Mesenchymal stem cell (in vitro differentiated cells and primary cell): ENCODE results near the gene SBDS.
"Not testable (repeated sequence)": the region's sequence is repeated elsewhere in the genome, so short reads cannot be mapped to it uniquely, and the experiment has no call there.

ENCODE experiments used
- DNase-seq: peaks from one replicate; pipeline ENCODE4 v3.0.0-alpha.2; 2013
- H2AFZ ChIP-seq: one replicate; pipeline ENCODE4 v1.6.1; 2013; ENCODE audit warnings: low read depth, mild to moderate bottlenecking, control low read depth, inconsistent platforms, low read length, moderate library complexity
- H2AK5ac ChIP-seq: 2 replicates; pipeline ENCODE4 v1.6.1; 2013; ENCODE audit warnings: low read length, moderate library complexity, mild to moderate bottlenecking, inconsistent platforms; ENCODE audit not compliant: severe bottlenecking
- H2BK120ac ChIP-seq: one replicate; pipeline ENCODE4 v1.6.1; 2013; ENCODE audit warnings: low read depth, mild to moderate bottlenecking, inconsistent platforms, low read length, moderate library complexity
- H2BK12ac ChIP-seq, 2 experiments: one replicate each; pipeline ENCODE4 v1.6.1; 2013; ENCODE audit warnings: inconsistent platforms in 2 of 2, low read length in 2 of 2, mild to moderate bottlenecking in 2 of 2, moderate library complexity in 2 of 2, control low read depth in 1 of 2
- H2BK15ac ChIP-seq: one replicate; pipeline ENCODE4 v1.6.1; 2013; ENCODE audit warnings: mild to moderate bottlenecking, low read depth, inconsistent platforms; ENCODE audit not compliant: poor library complexity, severe bottlenecking
- H2BK5ac ChIP-seq: 2 replicates; pipeline ENCODE4 v1.6.1; 2013; ENCODE audit warnings: low read depth, mild to moderate bottlenecking, low read length, control low read depth, inconsistent platforms; ENCODE audit not compliant: poor library complexity, severe bottlenecking
- H3K14ac ChIP-seq, 2 experiments: one replicate each; pipeline ENCODE4 v1.6.1; 2013; ENCODE audit warnings: inconsistent platforms in 2 of 2, low read length in 2 of 2, control low read depth in 1 of 2, mild to moderate bottlenecking in 1 of 2, moderate library complexity in 1 of 2
- H3K18ac ChIP-seq, 2 experiments: one replicate each; pipeline ENCODE4 v1.6.1; 2013; ENCODE audit warnings: inconsistent platforms in 2 of 2, low read length in 2 of 2, control low read depth in 1 of 2, low read depth in 1 of 2, mild to moderate bottlenecking in 1 of 2
- H3K23ac ChIP-seq, 2 experiments: one replicate each; pipeline ENCODE4 v1.6.1; 2013; ENCODE audit warnings: inconsistent platforms in 2 of 2, low read length in 2 of 2, mild to moderate bottlenecking in 2 of 2, moderate library complexity in 2 of 2, control low read depth in 1 of 2
- H3K27ac ChIP-seq: 2 replicates; pipeline ENCODE4 v1.5.1; 2013; ENCODE audit warnings: mild to moderate bottlenecking, moderate library complexity, low read length, control low read depth, inconsistent platforms; ENCODE audit not compliant: poor library complexity, severe bottlenecking
- H3K27me3 ChIP-seq, 2 experiments: 2 replicates each; pipeline versions ENCODE4 v1.6.1 to v1.7.0; 2013; ENCODE audit warnings: low read length in 2 of 2, mild to moderate bottlenecking in 2 of 2, moderate library complexity in 2 of 2, control low read depth in 1 of 2, inconsistent platforms in 1 of 2; ENCODE audit not compliant: control insufficient read depth in 1 of 2, insufficient read depth in 1 of 2
- H3K36me3 ChIP-seq, 2 experiments: 2 replicates each; pipeline versions ENCODE4 v1.6.1 to v1.7.0; 2013; ENCODE audit warnings: low read length in 2 of 2, control low read depth in 1 of 2, inconsistent platforms in 1 of 2, low read depth in 1 of 2, mild to moderate bottlenecking in 1 of 2; ENCODE audit not compliant: insufficient read depth in 2 of 2, control insufficient read depth in 1 of 2
- H3K4ac ChIP-seq, 2 experiments: one replicate each; pipeline ENCODE4 v1.6.1; 2013; ENCODE audit warnings: inconsistent platforms in 2 of 2, low read length in 2 of 2, mild to moderate bottlenecking in 2 of 2, moderate library complexity in 2 of 2, control low read depth in 1 of 2, low read depth in 1 of 2
- H3K4me1 ChIP-seq: 2 replicates; pipeline ENCODE4 v1.6.1; 2013; ENCODE audit warnings: low read depth, low read length, control low read depth; ENCODE audit not compliant: control insufficient read depth, insufficient read depth
- H3K4me2 ChIP-seq: 2 replicates; pipeline ENCODE4 v1.6.1; 2013; ENCODE audit warnings: low read length, mild to moderate bottlenecking, inconsistent platforms; ENCODE audit not compliant: poor library complexity, severe bottlenecking
- H3K4me3 ChIP-seq, 2 experiments: 2 replicates each; pipeline versions ENCODE4 v1.5.1 to v1.7.0; 2013; ENCODE audit warnings: low read length in 2 of 2, mild to moderate bottlenecking in 2 of 2, control low read depth in 1 of 2, low read depth in 1 of 2; ENCODE audit not compliant: insufficient read depth in 1 of 2
- H3K79me1 ChIP-seq: replicated peaks from 2 replicates; pipeline ENCODE4 v1.6.1; 2013; ENCODE audit warnings: mild to moderate bottlenecking, control low read depth, low read length, inconsistent platforms; ENCODE audit not compliant: poor library complexity, severe bottlenecking
- H3K9ac ChIP-seq: 2 replicates; pipeline ENCODE4 v1.7.0; 2013; ENCODE audit warnings: mild to moderate bottlenecking, low read length, moderate library complexity
- H3K9me3 ChIP-seq: 2 replicates; pipeline ENCODE4 v1.7.0; 2013; ENCODE audit warnings: mild to moderate bottlenecking, low read length; ENCODE audit not compliant: control insufficient read depth
- H4K8ac ChIP-seq: one replicate; pipeline ENCODE4 v1.6.1; 2013; ENCODE audit warnings: inconsistent platforms, mild to moderate bottlenecking, low read length, moderate library complexity
- H4K91ac ChIP-seq: one replicate; pipeline ENCODE4 v1.6.1; 2013; ENCODE audit warnings: mild to moderate bottlenecking, low read length, inconsistent platforms
- WGBS: methylation state at CpG from one replicate; pipeline ENCODE4 v1.1.7; 2013; ENCODE audit warnings: mixed read lengths; 5-methylcytosine and 5-hydroxymethylcytosine counted together

SBDS gene

DNA sequence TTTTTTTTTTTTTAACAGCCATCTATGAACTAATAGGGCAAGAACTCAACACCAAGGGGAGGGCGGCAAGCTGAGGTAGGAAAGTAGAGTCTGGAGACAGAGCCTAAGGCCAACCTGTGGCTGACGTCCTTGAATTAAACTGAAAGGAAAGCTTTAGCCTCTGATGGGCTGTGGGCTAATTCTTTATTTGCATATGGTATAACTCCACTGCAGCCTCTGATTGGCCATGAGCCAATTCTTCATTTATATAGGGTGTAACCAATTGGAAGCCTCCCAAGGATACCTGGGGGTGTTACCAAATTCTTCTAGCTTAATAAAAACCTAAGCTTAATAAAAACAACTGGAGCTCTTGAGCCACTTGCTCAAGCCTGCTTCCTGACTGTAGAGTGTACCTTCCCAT is 11.6 kb upstream of the SBDS start:
- Histone ChIP-seq H3K14ac (no peak overlapping the region), H4K91ac (no peak overlapping the region), H3K9me3 (no peaks in the 10 kb centered on the region), H3K36me3 (peaks cover 17 to 31% of the 10 kb centered on the region in 2 experiments), H2BK12ac (no peak overlapping the region), H3K4ac (no peak overlapping the region), H3K4me2 (no peak overlapping the region), H3K4me3 (no peak overlapping the region), H4K8ac (no peak overlapping the region), H3K27ac (no peak overlapping the region), H3K27me3 (no peaks in the 10 kb centered on the region), H3K18ac (no peak overlapping the region), H2AFZ (no peak overlapping the region), H2BK120ac (no peak overlapping the region), H3K79me1 (peaks cover 11% of the 10 kb centered on the region), H2BK5ac (no peak overlapping the region), H2AK5ac (no peak overlapping the region), H3K23ac (no peak overlapping the region), H2BK15ac (no peak overlapping the region), H3K9ac (no peak overlapping the region), H3K4me1 (no peaks in the 10 kb centered on the region)
- DNase-seq, result no peak
- 97% methylated on average over 2 of the region's 2 CpGs for WGBS

GRCh38 chr7:67004145-67004544 is 8.8 kb upstream of the SBDS start:
- H3K23ac ChIP-seq, H3K14ac ChIP-seq, H3K4me1 ChIP-seq, H2AK5ac ChIP-seq, H3K27ac ChIP-seq, H3K9me3 ChIP-seq, H3K4ac ChIP-seq, H3K4me2 ChIP-seq, H4K8ac ChIP-seq, H2BK120ac ChIP-seq, H2BK15ac ChIP-seq, H3K18ac ChIP-seq, H2BK12ac ChIP-seq, H2AFZ ChIP-seq, DNase-seq, H2BK5ac ChIP-seq, H4K91ac ChIP-seq, H3K27me3 ChIP-seq, H3K9ac ChIP-seq, H3K4me3 ChIP-seq: not testable (repeated sequence)
- Histone ChIP-seq H3K36me3 (peaks cover 8 to 22% of the 10 kb centered on the region in 2 experiments), H3K79me1 (peaks cover 12% of the 10 kb centered on the region)
- WGBS, result no CpG with 5 or more reads among the region's 2 CpGs

DNA sequence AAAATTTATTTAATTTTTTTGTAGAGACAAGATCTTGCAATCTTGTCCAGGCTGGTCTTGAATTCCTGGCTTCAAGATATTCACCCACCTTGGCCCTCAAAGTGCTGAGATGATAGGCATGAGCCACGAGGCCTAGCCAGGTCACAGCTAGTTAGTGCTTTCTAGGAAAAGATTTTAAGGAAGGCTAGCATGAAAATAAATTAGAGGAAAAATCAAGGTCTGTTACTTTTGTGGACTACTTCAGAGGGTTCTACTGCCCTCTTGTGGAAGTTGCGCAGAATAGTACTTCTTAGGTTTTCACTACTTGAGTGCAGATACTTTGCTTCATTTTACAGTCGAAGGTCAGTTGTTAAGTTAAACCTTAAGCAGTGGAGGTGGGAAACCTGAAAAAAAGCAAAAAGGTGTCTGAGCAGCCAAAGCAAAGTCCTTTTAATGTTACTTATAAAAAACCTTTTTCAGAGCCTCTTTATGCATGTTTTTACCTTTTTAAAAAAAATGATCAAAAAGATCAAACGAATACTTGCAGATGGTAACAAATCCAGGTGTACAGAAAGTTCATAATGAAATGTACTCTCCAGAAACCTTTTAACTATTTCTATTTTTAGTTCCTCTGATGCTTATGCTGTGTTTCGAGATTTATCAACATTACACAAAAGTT is 5.3 kb upstream of the SBDS start:
- H3K4me3 ChIP-seq, H2BK5ac ChIP-seq, H2BK12ac ChIP-seq, H2BK120ac ChIP-seq, H3K27me3 ChIP-seq, H2BK15ac ChIP-seq, H2AFZ ChIP-seq, H3K4me1 ChIP-seq, H3K36me3 ChIP-seq, H4K91ac ChIP-seq, H3K4ac ChIP-seq, H3K9me3 ChIP-seq, H3K23ac ChIP-seq, H4K8ac ChIP-seq, H3K14ac ChIP-seq, H3K79me1 ChIP-seq, H2AK5ac ChIP-seq, H3K9ac ChIP-seq, H3K27ac ChIP-seq, H3K18ac ChIP-seq, H3K4me2 ChIP-seq: not testable (repeated sequence)
- no CpG with 5 or more reads among the region's 5 CpGs for WGBS
- DNase-seq, result peak; percentile 34

DNA sequence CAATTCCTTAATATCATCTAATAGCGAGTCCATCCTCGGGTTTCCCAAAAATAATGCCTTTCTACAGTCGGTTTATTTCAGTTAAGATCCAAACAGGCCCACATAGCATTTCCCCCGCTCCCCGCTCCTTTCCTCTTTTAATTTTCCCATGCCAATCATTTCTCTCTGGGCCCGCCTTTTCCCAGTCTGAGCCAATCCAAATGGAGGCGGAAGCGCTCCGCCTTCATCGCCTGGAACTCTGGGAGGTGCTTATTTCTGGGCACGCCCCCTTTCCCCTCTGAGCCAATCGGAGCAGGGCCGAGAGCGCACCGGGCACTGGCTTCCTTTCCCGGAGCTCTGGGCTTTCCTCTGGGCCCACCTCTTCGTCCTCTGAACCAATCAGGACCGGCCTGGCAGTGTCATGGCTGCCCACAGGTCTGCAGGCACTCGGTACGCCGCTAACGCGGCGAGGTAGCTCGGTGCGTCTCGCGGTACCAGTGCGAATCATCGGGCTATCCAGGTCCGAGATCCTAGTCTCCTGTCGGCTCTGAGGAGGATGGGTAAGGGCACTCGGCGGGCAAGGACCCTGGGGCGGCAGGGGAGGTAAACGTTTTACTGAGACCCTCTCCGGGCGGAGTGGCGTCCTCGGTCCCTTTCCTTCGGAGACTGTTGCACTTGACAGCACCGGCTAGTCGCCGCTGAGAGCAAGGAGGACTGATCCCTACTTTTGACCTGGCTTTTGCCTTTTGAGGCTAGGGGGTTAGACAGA is 1.2 kb upstream of the SBDS start, which contains the start of gene TYW1:
TYW1 (plus strand) TSS at position 390 of the 748 bp plus-strand sequence; CDS start at position 536, 146 bp downstream.
- not testable (repeated sequence) for H2BK5ac ChIP-seq, H2BK12ac ChIP-seq, H3K79me1 ChIP-seq, H3K9me3 ChIP-seq, H3K27me3 ChIP-seq, H3K4me1 ChIP-seq, H3K23ac ChIP-seq, H2BK120ac ChIP-seq, H4K8ac ChIP-seq, H3K4ac ChIP-seq, H3K14ac ChIP-seq, H4K91ac ChIP-seq, H2AK5ac ChIP-seq
- Histone ChIP-seq H3K36me3 (peaks cover 5 to 26% of the 10 kb centered on the region in 2 experiments), H3K9ac (peak within 1 kb of the TSS; percentile 94), H3K18ac (peak within 1 kb of the TSS in 1 of 2 experiments; percentile 22), H3K27ac (peak within 1 kb of the TSS; percentile 72), H3K4me2 (peak within 1 kb of the TSS; percentile 61), H3K4me3 (peak within 1 kb of the TSS; percentile 55 to 92), H2AFZ (peak within 1 kb of the TSS; percentile 76), H2BK15ac (peak within 1 kb of the TSS; percentile 63)
- DNase-seq, result peak; percentile 99
- WGBS, result under 1% methylated on average over 38 of the region's 44 CpGs
